GM18505 (cell line): Measurements from ENCODE around the gene SATB1.

Experiments used
- ATAC-seq: cut with Tn5 transposase; IDR thresholded peaks from one replicate; pipeline ENCODE4 v1.9.1; 2021; ENCODE audit not compliant: unreplicated experiment
- POLR2A ChIP-seq: IDR thresholded peaks from 4 replicates; pipeline ENCODE4 v1.6.1; 2011; ENCODE audit warnings: borderline replicate concordance; ENCODE audit not compliant: insufficient read depth, insufficient read length; ENCODE audit errors: extremely low read depth

The SATB1 gene

DNA sequence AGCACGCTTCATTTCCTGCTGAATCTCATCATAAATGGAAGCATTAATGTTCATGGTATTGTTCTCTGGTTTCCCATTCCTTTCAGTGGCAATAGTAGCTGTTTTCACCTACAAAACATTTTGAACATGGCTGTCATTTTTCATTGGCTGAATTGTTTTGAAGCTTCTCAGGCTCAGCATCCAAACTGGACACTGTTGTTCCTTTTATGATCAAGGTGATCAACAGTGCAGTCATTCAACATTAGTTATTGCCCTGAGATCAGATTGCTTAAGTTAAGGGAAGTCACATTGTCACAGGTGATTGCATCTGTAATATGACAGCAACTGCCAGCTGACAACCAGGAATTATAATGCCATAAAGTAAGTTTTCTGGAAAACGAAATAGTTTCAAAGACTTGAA, 46.9 kb downstream of the SATB1 start:
- TF ChIP-seq POLR2A: no peak
- ATAC-seq: no peak

DNA sequence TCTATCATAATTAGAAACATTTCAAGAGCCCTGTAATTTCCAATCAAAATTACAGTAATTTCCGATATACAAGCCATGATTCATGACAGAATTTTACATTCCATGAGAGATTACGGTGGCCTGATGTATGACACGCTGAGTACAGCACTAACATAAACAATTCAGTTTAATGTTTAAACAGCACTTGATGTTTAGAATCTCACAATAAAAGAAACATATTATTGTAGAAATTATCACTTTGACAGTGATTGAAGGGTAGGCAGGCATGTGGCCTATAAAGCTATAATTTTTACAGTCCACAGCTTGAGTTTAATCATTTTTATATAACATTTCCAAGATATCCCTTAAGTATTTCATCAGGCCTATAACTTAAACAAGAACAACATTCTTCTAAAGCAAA, 48.5 kb downstream of the SATB1 start:
- no peak for ATAC-seq
- TF ChIP-seq POLR2A: no peak

GRCh38 chr3:18372786-18373405, 52.2 kb downstream of the SATB1 start:
- no peak for TF ChIP-seq POLR2A
- ATAC-seq: no peak

- no peak for ATAC-seq
- no peak for TF ChIP-seq POLR2A
Measured at GRCh38 chr3:18370672-18371071, 54.5 kb downstream of the SATB1 start.

GRCh38 chr3:18369551-18370185, 55.5 kb downstream of the SATB1 start:
- ATAC-seq: no peak
- no peak for TF ChIP-seq POLR2A

DNA sequence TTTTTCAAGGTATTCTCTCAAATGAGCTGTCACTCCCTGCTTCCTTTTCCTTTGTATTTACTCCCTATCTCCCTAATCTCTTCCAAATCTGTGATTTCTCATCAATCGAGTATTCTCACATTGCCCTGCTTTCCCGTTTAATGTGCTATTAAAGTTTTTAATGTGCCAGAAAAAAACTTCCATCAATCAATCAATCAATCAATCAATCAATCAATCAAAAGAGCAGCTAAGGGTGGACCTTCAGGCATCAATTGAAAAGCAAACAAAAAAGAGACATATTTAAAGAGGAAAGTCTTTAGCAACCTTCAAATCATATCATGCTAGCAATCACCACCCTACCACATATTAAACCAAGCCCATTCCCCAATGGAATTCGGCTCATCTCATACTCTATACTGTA, 58.9 kb downstream of the SATB1 start:
- ATAC-seq: no peak
- no peak for TF ChIP-seq POLR2A

GRCh38 chr3:18363338-18363737, 61.8 kb downstream of the SATB1 start:
- no peak for TF ChIP-seq POLR2A
- ATAC-seq: no peak

- TF ChIP-seq POLR2A: no peak
- ATAC-seq: no peak
Measured at GRCh38 chr3:18357747-18358146, 67.4 kb downstream of the SATB1 start.

DNA sequence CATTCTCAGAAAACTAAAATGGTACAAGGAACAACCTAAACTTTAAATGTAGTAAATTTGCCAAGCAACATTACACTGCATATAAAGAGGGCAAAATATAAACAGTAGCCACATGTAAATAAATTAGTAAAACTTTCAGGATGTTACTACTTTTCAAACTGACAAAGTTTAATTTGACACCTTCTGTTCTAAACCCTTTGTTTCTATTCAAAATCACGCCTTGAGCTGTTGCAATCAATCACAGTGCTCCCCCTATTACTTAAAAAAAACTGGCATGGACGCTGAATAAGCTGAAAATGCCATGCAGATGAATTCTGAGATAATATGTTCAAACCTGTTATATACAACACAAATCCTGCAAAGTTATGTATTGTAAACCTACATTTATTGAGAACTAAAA, 69.3 kb downstream of the SATB1 start:
- ATAC-seq: no peak

GRCh38 chr3:18354701-18355100, 70.4 kb downstream of the SATB1 start:
- no peak for ATAC-seq
- no peak for TF ChIP-seq POLR2A

More for the DNA sequence above, 69.3 kb downstream of the SATB1 start:
- TF ChIP-seq POLR2A: no peak

GRCh38 chr3:18351823-18352744, 73.1 kb downstream of the SATB1 start:
- ATAC-seq: no peak
- no peak for TF ChIP-seq POLR2A

DNA sequence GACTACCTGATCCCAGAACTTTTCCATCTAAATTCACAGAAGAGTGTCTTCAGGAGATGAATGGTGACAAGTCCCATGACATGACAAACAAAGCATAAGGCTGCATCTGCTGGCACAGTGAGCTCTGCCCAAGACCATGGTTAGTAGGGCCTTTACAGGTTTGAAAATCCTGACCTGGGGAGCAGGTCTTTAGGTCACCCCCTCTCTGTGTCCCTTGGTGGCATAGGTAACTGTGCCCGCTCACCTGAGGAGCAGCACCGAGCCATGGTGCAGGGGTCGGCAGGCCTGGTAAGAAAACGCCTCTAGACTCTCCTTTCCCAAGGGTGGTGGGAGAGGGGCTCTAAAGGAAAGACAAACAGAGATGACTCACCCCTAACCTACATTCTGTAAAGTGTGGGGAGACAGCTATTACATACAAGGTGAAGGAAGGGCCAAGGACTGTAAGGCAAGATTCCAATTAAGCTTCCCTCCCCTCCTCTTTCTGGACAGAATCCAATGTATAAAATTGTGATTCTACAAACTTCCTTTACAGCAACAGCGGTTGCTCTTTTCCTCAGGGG, 74.0 kb downstream of the SATB1 start:
- ATAC-seq: no peak

DNA sequence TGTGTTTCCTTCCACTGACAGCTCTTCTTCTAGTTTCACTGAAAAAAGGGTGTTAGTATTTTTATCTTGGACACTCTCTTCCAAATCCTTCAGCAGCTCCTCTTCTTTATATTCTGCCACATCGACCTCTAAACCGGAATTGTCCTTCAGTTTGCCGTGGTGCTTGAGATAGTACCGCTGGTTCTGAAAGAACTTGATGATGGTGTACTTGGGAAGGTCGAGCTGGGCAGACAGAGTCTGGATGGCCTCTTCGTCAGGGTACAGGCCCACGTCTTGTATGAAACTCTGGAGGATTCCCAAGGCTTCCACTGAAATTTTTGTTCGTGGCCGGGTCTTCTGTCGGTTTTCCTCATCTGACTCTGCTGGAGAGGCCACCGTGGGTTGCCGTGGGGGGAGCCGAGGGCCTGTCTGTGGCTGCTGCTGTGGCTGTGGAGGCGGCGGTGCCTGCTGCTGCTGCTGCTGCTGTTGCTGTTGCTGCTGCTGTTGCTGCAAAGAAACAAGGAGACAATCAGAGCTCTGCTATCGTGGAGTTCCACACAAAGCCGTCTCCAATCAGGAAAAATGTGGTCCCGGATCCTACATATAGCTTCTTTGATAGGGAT, 75.8 kb downstream of the SATB1 start:
- ATAC-seq: no peak
- TF ChIP-seq POLR2A: no peak

More for the DNA sequence above, 74.0 kb downstream of the SATB1 start:
- no peak for TF ChIP-seq POLR2A

- TF ChIP-seq POLR2A: no peak
- no peak for ATAC-seq
Measured at GRCh38 chr3:18346097-18346496, 79.0 kb downstream of the SATB1 start.

GRCh38 chr3:18345015-18345367, 80.1 kb downstream of the SATB1 start:
- TF ChIP-seq POLR2A: no peak
- ATAC-seq: no peak
